WTC11 (cell line): ENCODE data around the gene ZNF394. TPM values are rescaled to one million over a fixed set of nuclear protein-coding genes. Genes with fewer than 3 reads are reported as not detected.
A peak's percentile ranks its signal among the peaks of the same experiment; 100 is the strongest.

Experiments used
- ATAC-seq: fragments of 200-7000 bp; cut with Tn5 transposase; 2 replicates; pipeline ENCODE4 v1.10.0; 2021; ENCODE audit warnings: mild to moderate bottlenecking, moderate library complexity
- Bru-seq: library from RNA; stranded (reverse); fragments of 400-500 nt; gene quantifications from one replicate; lab custom pipeline; 2021; lab: Mats Ljungman, UMichigan
- CTCF ChIA-PET: fragments of 300-600 bp; sonication (Branson Sonifier 250); formaldehyde crosslinking; loops from one replicate; lab custom pipeline; 2021; ENCODE audit warnings: antibody characterized with exemption; lab: Charles Lee
- POLR2A ChIA-PET: fragments of 350-600 bp; sonication (Branson Sonifier 250); formaldehyde crosslinking; loops from one replicate; lab custom pipeline; 2021; ENCODE audit warnings: antibody characterized with exemption; lab: Charles Lee
- DNase-seq: peaks from one replicate; pipeline ENCODE4 v3.0.0; 2021; ENCODE audit warnings: low spot score
- H3K27ac Mint-ChIP-seq: 2 replicates; pipeline ENCODE4 v1.8.0; 2021; ENCODE audit warnings: mixed read lengths
- H3K27me3 Mint-ChIP-seq: 2 replicates; pipeline ENCODE4 v1.8.0; 2021; ENCODE audit warnings: low read depth, mild to moderate bottlenecking, moderate library complexity, mixed read lengths
- H3K36me3 Mint-ChIP-seq: 2 replicates; pipeline ENCODE4 v1.8.0; 2021; ENCODE audit warnings: mixed read lengths
- H3K4me1 Mint-ChIP-seq: 2 replicates; pipeline ENCODE4 v1.8.0; 2022; ENCODE audit warnings: mixed read lengths
- H3K4me3 Mint-ChIP-seq: 2 replicates; pipeline ENCODE4 v1.8.0; 2021; ENCODE audit warnings: mild to moderate bottlenecking, moderate library complexity, mixed read lengths
- H3K9me3 Mint-ChIP-seq: 2 replicates; pipeline ENCODE4 v1.8.0; 2021; ENCODE audit warnings: mixed read lengths
- ATF1 ChIP-seq: sonication (generic); formaldehyde crosslinking; IDR thresholded peaks from 2 replicates; pipeline ENCODE4 v1.8.1; 2023; ENCODE audit warnings: mild to moderate bottlenecking, moderate library complexity, missing genetic modification reagents
- CREM ChIP-seq: sonication (generic); formaldehyde crosslinking; IDR thresholded peaks from 2 replicates; pipeline ENCODE4 v1.8.1; 2022; ENCODE audit warnings: mild to moderate bottlenecking, missing genetic modification reagents, moderate library complexity
- EMX1 ChIP-seq: fragments of 250-450 bp; sonication (Bioruptor Pico); IDR thresholded peaks from 2 replicates; pipeline ENCODE4 v1.8.0; 2021; ENCODE audit warnings: mild to moderate bottlenecking
- FOXJ3 ChIP-seq: sonication (generic); formaldehyde crosslinking; IDR thresholded peaks from 2 replicates; pipeline ENCODE4 v1.9.0; 2021; ENCODE audit warnings: missing genetic modification reagents, mild to moderate bottlenecking, borderline replicate concordance
- GRHL2 ChIP-seq: fragments of 250-450 bp; sonication (Bioruptor Pico); IDR thresholded peaks from 2 replicates; pipeline ENCODE4 v1.8.0; 2022; ENCODE audit warnings: mild to moderate bottlenecking, moderate library complexity; ENCODE audit not compliant: insufficient replicate concordance, severe bottlenecking
- KAT7 ChIP-seq: sonication (generic); formaldehyde crosslinking; IDR thresholded peaks from 2 replicates; pipeline ENCODE4 v1.8.1; 2023; ENCODE audit warnings: missing genetic modification reagents, mild to moderate bottlenecking, borderline replicate concordance
- NFYB ChIP-seq: sonication (generic); formaldehyde crosslinking; conservative IDR thresholded peaks from 2 replicates; pipeline ENCODE4 v1.8.0; 2022; ENCODE audit warnings: low read depth, missing genetic modification reagents
- SMAD4 ChIP-seq: sonication (generic); formaldehyde crosslinking; IDR thresholded peaks from 2 replicates; pipeline ENCODE4 v1.8.0; 2022; ENCODE audit warnings: mild to moderate bottlenecking, missing genetic modification reagents
- SOX15 ChIP-seq: fragments of 250-450 bp; sonication (Bioruptor Pico); IDR thresholded peaks from 2 replicates; pipeline ENCODE4 v1.9.0; 2021; ENCODE audit warnings: mild to moderate bottlenecking
- SP1 ChIP-seq: sonication (generic); formaldehyde crosslinking; conservative IDR thresholded peaks from 2 replicates; pipeline ENCODE4 v1.8.1; 2022; ENCODE audit warnings: missing genetic modification reagents
- ZNF138 ChIP-seq: sonication (generic); formaldehyde crosslinking; conservative IDR thresholded peaks from 2 replicates; pipeline ENCODE4 v1.8.1; 2022; ENCODE audit warnings: mild to moderate bottlenecking, moderate library complexity, missing genetic modification reagents
- ZNF232 ChIP-seq: sonication (generic); formaldehyde crosslinking; IDR thresholded peaks from 2 replicates; pipeline ENCODE4 v1.8.0; 2022; ENCODE audit warnings: mild to moderate bottlenecking, missing genetic modification reagents
- ZNF317 ChIP-seq: sonication (generic); formaldehyde crosslinking; IDR thresholded peaks from 2 replicates; pipeline ENCODE4 v1.8.1; 2023; ENCODE audit warnings: low read depth, mild to moderate bottlenecking, moderate library complexity, missing genetic modification reagents, borderline replicate concordance
- ZNF416 ChIP-seq: fragments of 250-450 bp; sonication (Bioruptor Pico); IDR thresholded peaks from 2 replicates; pipeline ENCODE4 v1.9.0; 2021; ENCODE audit warnings: mild to moderate bottlenecking, inconsistent platforms
- long read RNA-seq, 3 experiments: library from RNA in 1 of 3; library from capped mRNA in 1 of 3; library from polyadenylated mRNA in 1 of 3; unstranded in 2 of 3; stranded (forward) in 1 of 3; transcript quantifications; one replicate each; pipeline ENCODE4 v2.0.0, GENCODE V29; 2021
- total RNA-seq: library from RNA; stranded (reverse); gene quantifications from 3 replicates; pipeline ENCODE4 v1.2.3, GENCODE V29; 2021
- TF ChIP-seq, protein P1 (sequence below): fragments of 250-450 bp; sonication (Bioruptor Pico); IDR thresholded peaks from 2 replicates; pipeline ENCODE4 v1.9.0; 2021; ENCODE audit warnings: moderate library complexity, mild to moderate bottlenecking, inconsistent platforms, borderline replicate concordance
- TF ChIP-seq, protein P2 (sequence below): sonication (generic); formaldehyde crosslinking; IDR thresholded peaks from 2 replicates; pipeline ENCODE4 v1.8.1; 2022; ENCODE audit warnings: missing genetic modification reagents, borderline replicate concordance
- TF ChIP-seq, protein P3 (sequence below): fragments of 250-450 bp; sonication (Bioruptor Pico); IDR thresholded peaks from 2 replicates; pipeline ENCODE4 v1.8.0; 2021; ENCODE audit warnings: mild to moderate bottlenecking
- TF ChIP-seq, protein P4 (sequence below): fragments of 250-450 bp; sonication (Bioruptor Pico); IDR thresholded peaks from 2 replicates; pipeline ENCODE4 v1.9.0; 2021; ENCODE audit warnings: mild to moderate bottlenecking
- TF ChIP-seq, protein P5 (sequence below): sonication (generic); formaldehyde crosslinking; IDR thresholded peaks from 2 replicates; pipeline ENCODE4 v1.8.1; 2023; ENCODE audit warnings: mild to moderate bottlenecking, missing genetic modification reagents
- TF ChIP-seq, protein P6 (sequence below): sonication (generic); formaldehyde crosslinking; IDR thresholded peaks from 2 replicates; pipeline ENCODE4 v1.8.0; 2022; ENCODE audit warnings: mild to moderate bottlenecking, missing genetic modification reagents
- TF ChIP-seq, protein P7 (sequence below): sonication (generic); formaldehyde crosslinking; IDR thresholded peaks from 2 replicates; pipeline ENCODE4 v1.8.0; 2022; ENCODE audit warnings: mild to moderate bottlenecking, missing genetic modification reagents

The ZNF394 gene
- 23.0 to 24.0 TPM (median 23.1 TPM) in 3 replicates for total RNA-seq
- percentile 86 among the genes with signal in this experiment for Bru-seq, nascent RNA
- long read RNA-seq, experiment 1, transcript ZNF394-203 (2 exons, 2,017 nt): minor isoform, 8 of 60 reads
- long read RNA-seq, experiment 1, transcript ZNF394-201 (3 exons, 2,179 nt): major isoform, 47 of 60 reads
- long read RNA-seq, experiment 1, partial matches to known transcripts: 0 of 60 reads
- long read RNA-seq, experiment 1, other reads (novel, unspliced or antisense): 3 of 60 reads
- long read RNA-seq, experiment 2, transcript ZNF394-201 (3 exons, 2,179 nt): major isoform, 13 of 20 reads
- long read RNA-seq, experiment 2, partial matches to known transcripts: 1 of 20 reads
- long read RNA-seq, experiment 2, other reads (novel, unspliced or antisense): 6 of 20 reads
- long read RNA-seq, experiment 3, transcript ZNF394-201 (3 exons, 2,179 nt): major isoform, 33 of 63 reads
- long read RNA-seq, experiment 3, transcript ZNF394-206 (2 exons, 1,619 nt): minor isoform, 10 of 63 reads
- long read RNA-seq, experiment 3, transcript ZNF394-203 (2 exons, 2,017 nt): minor isoform, 15 of 63 reads
- long read RNA-seq, experiment 3, partial matches to known transcripts: 4 of 63 reads
- long read RNA-seq, experiment 3, other reads (novel, unspliced or antisense): 1 of 63 reads

DNA sequence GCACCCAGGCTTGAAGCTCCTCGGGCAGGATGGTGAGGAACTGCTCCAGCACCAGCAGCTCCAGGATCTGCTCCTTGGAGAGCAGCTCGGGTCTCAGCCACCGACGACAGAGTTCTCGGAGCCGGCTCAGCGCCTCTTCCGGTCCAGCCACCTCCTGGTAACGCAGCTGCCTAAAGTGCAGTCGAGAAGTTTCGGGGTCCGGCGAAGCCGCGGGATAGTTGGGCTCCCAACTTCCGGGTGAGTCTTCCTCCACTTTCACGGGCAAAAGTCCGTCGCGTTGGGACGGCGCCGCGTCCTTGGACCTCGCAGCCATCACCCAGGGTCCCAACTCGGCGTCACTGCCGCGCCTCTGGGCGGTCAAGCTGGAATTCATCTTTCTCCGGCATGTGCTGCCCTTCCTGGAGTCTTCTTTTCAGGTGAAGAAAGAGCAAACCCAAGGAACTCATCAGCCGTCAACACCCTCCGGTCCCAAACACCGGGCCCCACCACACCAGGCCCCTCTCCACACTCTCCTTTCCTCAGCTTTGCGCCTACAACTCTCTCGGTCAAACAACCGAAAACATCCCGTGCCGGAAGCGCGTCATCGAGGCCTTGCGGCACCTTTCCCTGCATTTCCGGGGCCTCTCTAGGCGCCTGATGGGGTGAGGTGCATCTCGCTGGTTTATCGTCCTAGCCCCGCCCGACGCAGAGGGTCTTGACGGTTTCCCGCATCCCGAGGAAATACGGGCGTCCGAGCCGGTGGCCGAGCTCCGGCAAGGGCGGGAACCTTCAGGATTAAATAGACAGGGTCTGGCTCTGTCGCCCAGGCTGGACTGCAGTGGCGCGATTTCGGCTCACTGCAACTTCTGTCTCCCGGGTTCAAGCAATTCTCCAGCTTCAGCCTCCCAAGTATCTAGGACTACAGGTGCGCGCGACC is at the start of gene ZNF394:
ZNF394 (minus strand) TSS at position 561 of the 916 bp plus-strand sequence; CDS start at position 373, 188 bp downstream.
- H3K36me3 Mint-ChIP-seq: peaks cover 22% of the 10 kb centered on the region
- H3K27ac Mint-ChIP-seq: peak within 1 kb of the TSS; percentile 100
- CTCF ChIA-PET: interaction anchor here (0.6 to 1.0 kb wide), 4 partner anchors 41 to 358 kb away, joined by 3 to 4 read pairs (median 3); no protein-coding TSS in a partner anchor
- POLR2A ChIA-PET: interaction anchor here (0.7 to 1.4 kb wide), 3 partner anchors 58 to 117 kb away, joined by 3 to 8 read pairs (median 4); partner anchors contain the start of genes ZNF655 and ZSCAN25
- ATAC-seq (peak; percentile 40), DNase-seq (peak; percentile 93)
- H3K4me1 Mint-ChIP-seq: peaks cover 15% of the 10 kb centered on the region
- peaks cover 10% of the 10 kb centered on the region for H3K9me3 Mint-ChIP-seq
- no peaks in the 10 kb centered on the region for H3K27me3 Mint-ChIP-seq
- peak within 1 kb of the TSS; percentile 99 for H3K4me3 Mint-ChIP-seq
- TF ChIP-seq, protein P1, sequence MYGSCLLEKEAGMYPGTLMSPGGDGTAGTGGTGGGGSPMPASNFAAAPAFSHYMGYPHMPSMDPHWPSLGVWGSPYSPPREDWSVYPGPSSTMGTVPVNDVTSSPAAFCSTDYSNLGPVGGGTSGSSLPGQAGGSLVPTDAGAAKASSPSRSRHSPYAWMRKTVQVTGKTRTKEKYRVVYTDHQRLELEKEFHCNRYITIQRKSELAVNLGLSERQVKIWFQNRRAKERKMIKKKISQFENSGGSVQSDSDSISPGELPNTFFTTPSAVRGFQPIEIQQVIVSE: no peak
- TF ChIP-seq, protein P2, sequence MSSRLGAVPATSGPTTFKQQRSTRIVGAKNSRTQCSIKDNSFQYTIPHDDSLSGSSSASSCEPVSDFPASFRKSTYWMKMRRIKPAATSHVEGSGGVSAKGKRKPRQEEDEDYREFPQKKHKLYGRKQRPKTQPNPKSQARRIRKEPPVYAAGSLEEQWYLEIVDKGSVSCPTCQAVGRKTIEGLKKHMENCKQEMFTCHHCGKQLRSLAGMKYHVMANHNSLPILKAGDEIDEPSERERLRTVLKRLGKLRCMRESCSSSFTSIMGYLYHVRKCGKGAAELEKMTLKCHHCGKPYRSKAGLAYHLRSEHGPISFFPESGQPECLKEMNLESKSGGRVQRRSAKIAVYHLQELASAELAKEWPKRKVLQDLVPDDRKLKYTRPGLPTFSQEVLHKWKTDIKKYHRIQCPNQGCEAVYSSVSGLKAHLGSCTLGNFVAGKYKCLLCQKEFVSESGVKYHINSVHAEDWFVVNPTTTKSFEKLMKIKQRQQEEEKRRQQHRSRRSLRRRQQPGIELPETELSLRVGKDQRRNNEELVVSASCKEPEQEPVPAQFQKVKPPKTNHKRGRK (CRISPR knock-in tag): no peak
- TF ChIP-seq ZNF138 (CRISPR knock-in tag): no peak
- no peak for TF ChIP-seq GRHL2 (CRISPR knock-in tag)
- TF ChIP-seq, protein P3, sequence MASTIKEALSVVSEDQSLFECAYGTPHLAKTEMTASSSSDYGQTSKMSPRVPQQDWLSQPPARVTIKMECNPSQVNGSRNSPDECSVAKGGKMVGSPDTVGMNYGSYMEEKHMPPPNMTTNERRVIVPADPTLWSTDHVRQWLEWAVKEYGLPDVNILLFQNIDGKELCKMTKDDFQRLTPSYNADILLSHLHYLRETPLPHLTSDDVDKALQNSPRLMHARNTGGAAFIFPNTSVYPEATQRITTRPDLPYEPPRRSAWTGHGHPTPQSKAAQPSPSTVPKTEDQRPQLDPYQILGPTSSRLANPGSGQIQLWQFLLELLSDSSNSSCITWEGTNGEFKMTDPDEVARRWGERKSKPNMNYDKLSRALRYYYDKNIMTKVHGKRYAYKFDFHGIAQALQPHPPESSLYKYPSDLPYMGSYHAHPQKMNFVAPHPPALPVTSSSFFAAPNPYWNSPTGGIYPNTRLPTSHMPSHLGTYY: no peak
- no peak for TF ChIP-seq NFYB
- TF ChIP-seq ZNF232 (CRISPR knock-in tag): peak; percentile 75; the same call in 1 of the 2 replicates
- TF ChIP-seq SOX15 (CRISPR knock-in tag): no peak
- peak; percentile 77 for TF ChIP-seq SP1
- TF ChIP-seq EMX1 (CRISPR knock-in tag): no peak
- no peak for TF ChIP-seq FOXJ3 (CRISPR knock-in tag)
- TF ChIP-seq, protein P4, sequence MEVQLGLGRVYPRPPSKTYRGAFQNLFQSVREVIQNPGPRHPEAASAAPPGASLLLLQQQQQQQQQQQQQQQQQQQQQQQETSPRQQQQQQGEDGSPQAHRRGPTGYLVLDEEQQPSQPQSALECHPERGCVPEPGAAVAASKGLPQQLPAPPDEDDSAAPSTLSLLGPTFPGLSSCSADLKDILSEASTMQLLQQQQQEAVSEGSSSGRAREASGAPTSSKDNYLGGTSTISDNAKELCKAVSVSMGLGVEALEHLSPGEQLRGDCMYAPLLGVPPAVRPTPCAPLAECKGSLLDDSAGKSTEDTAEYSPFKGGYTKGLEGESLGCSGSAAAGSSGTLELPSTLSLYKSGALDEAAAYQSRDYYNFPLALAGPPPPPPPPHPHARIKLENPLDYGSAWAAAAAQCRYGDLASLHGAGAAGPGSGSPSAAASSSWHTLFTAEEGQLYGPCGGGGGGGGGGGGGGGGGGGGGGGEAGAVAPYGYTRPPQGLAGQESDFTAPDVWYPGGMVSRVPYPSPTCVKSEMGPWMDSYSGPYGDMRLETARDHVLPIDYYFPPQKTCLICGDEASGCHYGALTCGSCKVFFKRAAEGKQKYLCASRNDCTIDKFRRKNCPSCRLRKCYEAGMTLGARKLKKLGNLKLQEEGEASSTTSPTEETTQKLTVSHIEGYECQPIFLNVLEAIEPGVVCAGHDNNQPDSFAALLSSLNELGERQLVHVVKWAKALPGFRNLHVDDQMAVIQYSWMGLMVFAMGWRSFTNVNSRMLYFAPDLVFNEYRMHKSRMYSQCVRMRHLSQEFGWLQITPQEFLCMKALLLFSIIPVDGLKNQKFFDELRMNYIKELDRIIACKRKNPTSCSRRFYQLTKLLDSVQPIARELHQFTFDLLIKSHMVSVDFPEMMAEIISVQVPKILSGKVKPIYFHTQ: no peak
- TF ChIP-seq, protein P5, sequence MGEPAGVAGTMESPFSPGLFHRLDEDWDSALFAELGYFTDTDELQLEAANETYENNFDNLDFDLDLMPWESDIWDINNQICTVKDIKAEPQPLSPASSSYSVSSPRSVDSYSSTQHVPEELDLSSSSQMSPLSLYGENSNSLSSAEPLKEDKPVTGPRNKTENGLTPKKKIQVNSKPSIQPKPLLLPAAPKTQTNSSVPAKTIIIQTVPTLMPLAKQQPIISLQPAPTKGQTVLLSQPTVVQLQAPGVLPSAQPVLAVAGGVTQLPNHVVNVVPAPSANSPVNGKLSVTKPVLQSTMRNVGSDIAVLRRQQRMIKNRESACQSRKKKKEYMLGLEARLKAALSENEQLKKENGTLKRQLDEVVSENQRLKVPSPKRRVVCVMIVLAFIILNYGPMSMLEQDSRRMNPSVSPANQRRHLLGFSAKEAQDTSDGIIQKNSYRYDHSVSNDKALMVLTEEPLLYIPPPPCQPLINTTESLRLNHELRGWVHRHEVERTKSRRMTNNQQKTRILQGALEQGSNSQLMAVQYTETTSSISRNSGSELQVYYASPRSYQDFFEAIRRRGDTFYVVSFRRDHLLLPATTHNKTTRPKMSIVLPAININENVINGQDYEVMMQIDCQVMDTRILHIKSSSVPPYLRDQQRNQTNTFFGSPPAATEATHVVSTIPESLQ (CRISPR knock-in tag): no peak
- TF ChIP-seq ZNF317 (CRISPR knock-in tag): no peak
- TF ChIP-seq KAT7 (CRISPR knock-in tag): no peak
- TF ChIP-seq SMAD4 (CRISPR knock-in tag): no peak
- no peak for TF ChIP-seq ZNF416 (CRISPR knock-in tag)
- TF ChIP-seq ATF1 (CRISPR knock-in tag): 0 out of 2 replicates have a peak, but pooled peaks have one; percentile 53
- TF ChIP-seq, protein P6, sequence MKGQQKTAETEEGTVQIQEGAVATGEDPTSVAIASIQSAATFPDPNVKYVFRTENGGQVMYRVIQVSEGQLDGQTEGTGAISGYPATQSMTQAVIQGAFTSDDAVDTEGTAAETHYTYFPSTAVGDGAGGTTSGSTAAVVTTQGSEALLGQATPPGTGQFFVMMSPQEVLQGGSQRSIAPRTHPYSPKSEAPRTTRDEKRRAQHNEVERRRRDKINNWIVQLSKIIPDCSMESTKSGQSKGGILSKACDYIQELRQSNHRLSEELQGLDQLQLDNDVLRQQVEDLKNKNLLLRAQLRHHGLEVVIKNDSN (CRISPR knock-in tag): peak; percentile 41; the same call in 1 of the 2 replicates
- TF ChIP-seq, protein P7, sequence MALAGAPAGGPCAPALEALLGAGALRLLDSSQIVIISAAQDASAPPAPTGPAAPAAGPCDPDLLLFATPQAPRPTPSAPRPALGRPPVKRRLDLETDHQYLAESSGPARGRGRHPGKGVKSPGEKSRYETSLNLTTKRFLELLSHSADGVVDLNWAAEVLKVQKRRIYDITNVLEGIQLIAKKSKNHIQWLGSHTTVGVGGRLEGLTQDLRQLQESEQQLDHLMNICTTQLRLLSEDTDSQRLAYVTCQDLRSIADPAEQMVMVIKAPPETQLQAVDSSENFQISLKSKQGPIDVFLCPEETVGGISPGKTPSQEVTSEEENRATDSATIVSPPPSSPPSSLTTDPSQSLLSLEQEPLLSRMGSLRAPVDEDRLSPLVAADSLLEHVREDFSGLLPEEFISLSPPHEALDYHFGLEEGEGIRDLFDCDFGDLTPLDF (CRISPR knock-in tag): 0 out of 2 replicates have a peak, but pooled peaks have one; percentile 48
- TF ChIP-seq CREM (CRISPR knock-in tag): peak; percentile 96
